Loucy (cell line): Measurements from ENCODE around the gene CPB1.

Experiments used
- EZH2phosphoT487 ChIP-seq: fragments of 200-600 bp; IDR thresholded peaks from 2 replicates; pipeline ENCODE4 v1.6.1; 2018; ENCODE audit warnings: antibody characterized with exemption, mild to moderate bottlenecking, moderate library complexity, borderline replicate concordance
- TF ChIP-seq, protein P1 (sequence below): fragments of 200-600 bp; sonication (generic); conservative IDR thresholded peaks from 2 replicates; pipeline ENCODE4 v1.5.1; 2014; ENCODE audit warnings: mild to moderate bottlenecking, antibody characterized with exemption, low read length

- TF ChIP-seq, protein P1, sequence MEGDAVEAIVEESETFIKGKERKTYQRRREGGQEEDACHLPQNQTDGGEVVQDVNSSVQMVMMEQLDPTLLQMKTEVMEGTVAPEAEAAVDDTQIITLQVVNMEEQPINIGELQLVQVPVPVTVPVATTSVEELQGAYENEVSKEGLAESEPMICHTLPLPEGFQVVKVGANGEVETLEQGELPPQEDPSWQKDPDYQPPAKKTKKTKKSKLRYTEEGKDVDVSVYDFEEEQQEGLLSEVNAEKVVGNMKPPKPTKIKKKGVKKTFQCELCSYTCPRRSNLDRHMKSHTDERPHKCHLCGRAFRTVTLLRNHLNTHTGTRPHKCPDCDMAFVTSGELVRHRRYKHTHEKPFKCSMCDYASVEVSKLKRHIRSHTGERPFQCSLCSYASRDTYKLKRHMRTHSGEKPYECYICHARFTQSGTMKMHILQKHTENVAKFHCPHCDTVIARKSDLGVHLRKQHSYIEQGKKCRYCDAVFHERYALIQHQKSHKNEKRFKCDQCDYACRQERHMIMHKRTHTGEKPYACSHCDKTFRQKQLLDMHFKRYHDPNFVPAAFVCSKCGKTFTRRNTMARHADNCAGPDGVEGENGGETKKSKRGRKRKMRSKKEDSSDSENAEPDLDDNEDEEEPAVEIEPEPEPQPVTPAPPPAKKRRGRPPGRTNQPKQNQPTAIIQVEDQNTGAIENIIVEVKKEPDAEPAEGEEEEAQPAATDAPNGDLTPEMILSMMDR, result no peak
- no peak for TF ChIP-seq EZH2phosphoT487
These were observed 37.7 kb upstream of the CPB1 start for GRCh38 chr3:148789906-148790305.
